ENCODE data around the gene TTC4.

TTC4 gene

DNA sequence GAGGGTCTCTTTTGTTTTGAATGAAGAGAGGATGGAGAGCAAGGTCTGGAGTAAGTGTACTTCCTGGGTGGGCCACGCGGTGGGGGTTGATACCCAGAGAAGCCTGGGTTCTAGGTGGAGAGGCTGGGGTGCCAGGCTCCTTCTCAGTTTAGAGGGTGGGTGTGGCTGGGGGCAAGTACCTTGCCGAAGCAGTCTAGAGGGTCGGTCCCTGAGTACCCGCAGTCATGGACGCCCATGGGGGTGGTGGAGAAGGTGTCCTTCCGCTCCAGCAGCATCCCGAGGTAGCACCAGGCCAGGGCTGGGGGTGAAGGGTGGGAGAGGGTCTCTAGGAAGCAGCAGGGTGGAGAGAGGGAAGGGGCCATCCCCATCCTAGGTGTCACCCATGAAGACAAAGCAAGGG is 71.1 kb downstream of the TTC4 start:
- Histone ChIP-seq H3K36me3 (ENCODE audit: insufficient read depth, low read length) (no peaks in the 10 kb centered on the region), H3K4me3 (no peak overlapping the region), H3K9ac (ENCODE audit: insufficient read length) (no peak overlapping the region), H3K9me3 (ENCODE audit: low read depth, low read length) (no peaks in the 10 kb centered on the region), H3K27ac (no peak overlapping the region)
- no peak for DNase-seq (ENCODE audit: low read depth, low spot score)
- TF ChIP-seq FOXP2 (optimal IDR thresholded peaks at IDR 0.05; ENCODE audit: control extremely low read depth, extremely low read length, insufficient read depth) (no peak), POLR2AphosphoS5 (IDR thresholded peaks at IDR 0.05; ENCODE audit: borderline replicate concordance, low read depth, low read length) (no peak), EZH2 (IDR thresholded peaks at IDR 0.05) (no peak)

- DNase-seq (ENCODE audit: low read depth, low spot score) = no peak
- TF ChIP-seq POLR2AphosphoS5 (IDR thresholded peaks at IDR 0.05; ENCODE audit: borderline replicate concordance, low read depth, low read length) = no peak
- TF ChIP-seq EZH2 (IDR thresholded peaks at IDR 0.05) = no peak
- TF ChIP-seq FOXP2 (optimal IDR thresholded peaks at IDR 0.05; ENCODE audit: control extremely low read depth, extremely low read length, insufficient read depth) = no peak
Observed at GRCh38 chr1:54787604-54788003, 71.9 kb downstream of the TTC4 start.

DNA sequence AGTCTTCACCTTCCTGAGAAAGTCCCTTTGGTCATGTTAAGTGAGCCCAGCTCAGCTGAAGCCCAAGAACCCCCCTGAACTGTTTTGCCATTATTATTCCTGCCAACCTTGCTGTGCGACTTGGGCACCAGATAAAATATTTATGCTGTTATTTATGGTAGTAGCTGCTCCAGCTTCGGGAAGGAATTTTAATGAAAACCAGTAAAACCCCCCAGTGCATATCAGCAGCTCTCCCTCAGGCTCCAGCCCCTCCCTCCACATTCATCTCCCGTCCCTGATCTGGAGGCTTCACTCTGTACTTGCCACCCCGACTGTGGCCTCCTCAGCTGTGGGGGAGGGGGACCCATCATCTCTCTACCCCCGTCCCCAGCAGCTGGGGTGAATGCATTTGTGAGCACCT is 72.8 kb downstream of the TTC4 start:
- Histone ChIP-seq H3K36me3 (ENCODE audit: insufficient read depth, low read length) (no peaks in the 10 kb centered on the region), H3K27ac (no peak overlapping the region), H3K4me3 (peak overlapping the region; percentile 45; the same call in 1 of the 2 replicates), H3K9me3 (ENCODE audit: low read depth, low read length) (no peaks in the 10 kb centered on the region), H3K9ac (ENCODE audit: insufficient read length) (no peak overlapping the region)
- no peak for DNase-seq (ENCODE audit: low read depth, low spot score)
- TF ChIP-seq POLR2AphosphoS5 (IDR thresholded peaks at IDR 0.05; ENCODE audit: borderline replicate concordance, low read depth, low read length) = no peak
- TF ChIP-seq FOXP2 (optimal IDR thresholded peaks at IDR 0.05; ENCODE audit: control extremely low read depth, extremely low read length, insufficient read depth) = no peak
- TF ChIP-seq EZH2 (IDR thresholded peaks at IDR 0.05) = no peak

More at GRCh38 chr1:54787604-54788003, 71.9 kb downstream of the TTC4 start:
- Histone ChIP-seq H3K4me3 (no peak overlapping the region), H3K36me3 (ENCODE audit: insufficient read depth, low read length) (no peaks in the 10 kb centered on the region), H3K27ac (no peak overlapping the region), H3K9me3 (ENCODE audit: low read depth, low read length) (no peaks in the 10 kb centered on the region), H3K9ac (ENCODE audit: insufficient read length) (no peak overlapping the region)

GRCh38 chr1:54791880-54792522 is 76.3 kb downstream of the TTC4 start:
- no peak overlapping the region for H3K4me3 ChIP-seq
- no peaks in the 10 kb centered on the region for H3K9me3 ChIP-seq (ENCODE audit: low read depth, low read length)
- H3K9ac ChIP-seq (ENCODE audit: insufficient read length) = no peak overlapping the region
- H3K27ac ChIP-seq = no peak overlapping the region
- no peaks in the 10 kb centered on the region for H3K36me3 ChIP-seq (ENCODE audit: insufficient read depth, low read length)
- TF ChIP-seq FOXP2 (optimal IDR thresholded peaks at IDR 0.05; ENCODE audit: control extremely low read depth, extremely low read length, insufficient read depth) = no peak
- no peak for TF ChIP-seq POLR2AphosphoS5 (IDR thresholded peaks at IDR 0.05; ENCODE audit: borderline replicate concordance, low read depth, low read length)
- no peak for TF ChIP-seq EZH2 (IDR thresholded peaks at IDR 0.05)
- DNase-seq (ENCODE audit: low read depth, low spot score) = peak; percentile 60
